GM18867 (cell line): ENCODE data around the gene TBC1D1.

ENCODE experiments used
- ATAC-seq: cut with Tn5 transposase; IDR thresholded peaks from one replicate; pipeline ENCODE4 v1.9.1; 2021; ENCODE audit warnings: mild to moderate bottlenecking, moderate library complexity; ENCODE audit not compliant: unreplicated experiment

The TBC1D1 gene

GRCh38 chr4:37988670-37989069 lies 97.8 kb downstream of the TBC1D1 start:
- ATAC-seq: no peak

GRCh38 chr4:37989398-37990260 lies 98.7 kb downstream of the TBC1D1 start:
- ATAC-seq: no peak

GRCh38 chr4:37990731-37991245 lies 99.9 kb downstream of the TBC1D1 start:
- no peak for ATAC-seq

GRCh38 chr4:37991623-37992410 lies 100.9 kb downstream of the TBC1D1 start:
- no peak for ATAC-seq

GRCh38 chr4:37993806-37994205 lies 102.9 kb downstream of the TBC1D1 start:
- ATAC-seq: no peak

- peak; percentile 60 for ATAC-seq
These were observed 103.7 kb downstream of the TBC1D1 start for GRCh38 chr4:37994569-37994968.

- ATAC-seq: no peak
These were observed 104.5 kb downstream of the TBC1D1 start for GRCh38 chr4:37995299-37995821.

- no peak for ATAC-seq
These were observed 105.3 kb downstream of the TBC1D1 start for GRCh38 chr4:37995981-37996775.

- no peak for ATAC-seq
These were observed 107.3 kb downstream of the TBC1D1 start for GRCh38 chr4:37998226-37998625.

GRCh38 chr4:37999000-37999716 lies 108.3 kb downstream of the TBC1D1 start:
- ATAC-seq: no peak

- ATAC-seq: no peak
These were observed 109.1 kb downstream of the TBC1D1 start for GRCh38 chr4:37999965-38000364.

- no peak for ATAC-seq
These were observed 111.0 kb downstream of the TBC1D1 start for GRCh38 chr4:38001927-38002326.

- no peak for ATAC-seq
These were observed 111.7 kb downstream of the TBC1D1 start for GRCh38 chr4:38002451-38003071.

GRCh38 chr4:38003102-38003501 lies 112.2 kb downstream of the TBC1D1 start:
- no peak for ATAC-seq

GRCh38 chr4:38003628-38004027 lies 112.7 kb downstream of the TBC1D1 start:
- no peak for ATAC-seq

GRCh38 chr4:38004062-38004461 lies 113.2 kb downstream of the TBC1D1 start:
- no peak for ATAC-seq

GRCh38 chr4:38004887-38005286 lies 114.0 kb downstream of the TBC1D1 start:
- no peak for ATAC-seq

GRCh38 chr4:38005637-38006036 lies 114.8 kb downstream of the TBC1D1 start:
- ATAC-seq: no peak

- no peak for ATAC-seq
These were observed 116.8 kb downstream of the TBC1D1 start for GRCh38 chr4:38007645-38008044.

GRCh38 chr4:38008571-38009021 lies 117.7 kb downstream of the TBC1D1 start:
- no peak for ATAC-seq
